Panc1 (cell line): ENCODE data around the gene SF3A1.

Experiments
- POLR2AphosphoS5 ChIP-seq: IDR thresholded peaks from 2 replicates; pipeline ENCODE4 v1.6.1; 2012; ENCODE audit warnings: mild to moderate bottlenecking, low read depth, low read length, moderate library complexity
- TF ChIP-seq, protein P1 (sequence below): fragments of 450-650 bp; IDR thresholded peaks from 2 replicates; pipeline ENCODE4 v1.5.1; 2017; ENCODE audit warnings: mild to moderate bottlenecking
- TF ChIP-seq, protein P2 (sequence below), 2 experiments: IDR thresholded peaks; 2 replicates each; pipeline ENCODE4 v1.6.1; 2011 to 2012; ENCODE audit warnings: low read depth in 2 of 2, control low read depth in 1 of 2, low read length in 1 of 2, mild to moderate bottlenecking in 1 of 2, moderate library complexity in 1 of 2; ENCODE audit not compliant: insufficient read depth in 1 of 2

DNA sequence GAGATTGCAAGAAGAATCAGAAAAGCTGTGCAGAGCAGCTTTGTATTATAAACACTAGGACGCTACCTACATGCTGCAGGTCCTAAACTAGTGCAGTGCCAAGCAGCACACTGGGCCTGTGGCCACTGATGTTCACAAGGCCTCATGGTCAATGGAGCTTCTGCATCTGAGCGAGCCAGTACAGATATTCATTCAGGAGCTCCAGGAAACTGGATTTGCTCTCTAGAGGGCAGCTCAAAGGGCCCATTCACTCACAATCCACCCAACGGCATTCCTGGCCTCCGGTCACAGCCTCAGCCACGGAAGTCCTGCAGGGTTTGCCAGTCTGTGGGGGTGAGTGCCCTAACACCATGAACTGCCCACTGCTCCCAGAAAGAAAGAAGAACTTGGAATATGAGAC, 24.1 kb downstream of the SF3A1 start:
- TF ChIP-seq POLR2AphosphoS5: no peak
- TF ChIP-seq, protein P1, sequence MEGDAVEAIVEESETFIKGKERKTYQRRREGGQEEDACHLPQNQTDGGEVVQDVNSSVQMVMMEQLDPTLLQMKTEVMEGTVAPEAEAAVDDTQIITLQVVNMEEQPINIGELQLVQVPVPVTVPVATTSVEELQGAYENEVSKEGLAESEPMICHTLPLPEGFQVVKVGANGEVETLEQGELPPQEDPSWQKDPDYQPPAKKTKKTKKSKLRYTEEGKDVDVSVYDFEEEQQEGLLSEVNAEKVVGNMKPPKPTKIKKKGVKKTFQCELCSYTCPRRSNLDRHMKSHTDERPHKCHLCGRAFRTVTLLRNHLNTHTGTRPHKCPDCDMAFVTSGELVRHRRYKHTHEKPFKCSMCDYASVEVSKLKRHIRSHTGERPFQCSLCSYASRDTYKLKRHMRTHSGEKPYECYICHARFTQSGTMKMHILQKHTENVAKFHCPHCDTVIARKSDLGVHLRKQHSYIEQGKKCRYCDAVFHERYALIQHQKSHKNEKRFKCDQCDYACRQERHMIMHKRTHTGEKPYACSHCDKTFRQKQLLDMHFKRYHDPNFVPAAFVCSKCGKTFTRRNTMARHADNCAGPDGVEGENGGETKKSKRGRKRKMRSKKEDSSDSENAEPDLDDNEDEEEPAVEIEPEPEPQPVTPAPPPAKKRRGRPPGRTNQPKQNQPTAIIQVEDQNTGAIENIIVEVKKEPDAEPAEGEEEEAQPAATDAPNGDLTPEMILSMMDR: no peak
- TF ChIP-seq, protein P2, sequence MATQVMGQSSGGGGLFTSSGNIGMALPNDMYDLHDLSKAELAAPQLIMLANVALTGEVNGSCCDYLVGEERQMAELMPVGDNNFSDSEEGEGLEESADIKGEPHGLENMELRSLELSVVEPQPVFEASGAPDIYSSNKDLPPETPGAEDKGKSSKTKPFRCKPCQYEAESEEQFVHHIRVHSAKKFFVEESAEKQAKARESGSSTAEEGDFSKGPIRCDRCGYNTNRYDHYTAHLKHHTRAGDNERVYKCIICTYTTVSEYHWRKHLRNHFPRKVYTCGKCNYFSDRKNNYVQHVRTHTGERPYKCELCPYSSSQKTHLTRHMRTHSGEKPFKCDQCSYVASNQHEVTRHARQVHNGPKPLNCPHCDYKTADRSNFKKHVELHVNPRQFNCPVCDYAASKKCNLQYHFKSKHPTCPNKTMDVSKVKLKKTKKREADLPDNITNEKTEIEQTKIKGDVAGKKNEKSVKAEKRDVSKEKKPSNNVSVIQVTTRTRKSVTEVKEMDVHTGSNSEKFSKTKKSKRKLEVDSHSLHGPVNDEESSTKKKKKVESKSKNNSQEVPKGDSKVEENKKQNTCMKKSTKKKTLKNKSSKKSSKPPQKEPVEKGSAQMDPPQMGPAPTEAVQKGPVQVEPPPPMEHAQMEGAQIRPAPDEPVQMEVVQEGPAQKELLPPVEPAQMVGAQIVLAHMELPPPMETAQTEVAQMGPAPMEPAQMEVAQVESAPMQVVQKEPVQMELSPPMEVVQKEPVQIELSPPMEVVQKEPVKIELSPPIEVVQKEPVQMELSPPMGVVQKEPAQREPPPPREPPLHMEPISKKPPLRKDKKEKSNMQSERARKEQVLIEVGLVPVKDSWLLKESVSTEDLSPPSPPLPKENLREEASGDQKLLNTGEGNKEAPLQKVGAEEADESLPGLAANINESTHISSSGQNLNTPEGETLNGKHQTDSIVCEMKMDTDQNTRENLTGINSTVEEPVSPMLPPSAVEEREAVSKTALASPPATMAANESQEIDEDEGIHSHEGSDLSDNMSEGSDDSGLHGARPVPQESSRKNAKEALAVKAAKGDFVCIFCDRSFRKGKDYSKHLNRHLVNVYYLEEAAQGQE (IDR thresholded peaks at IDR 0.05; ENCODE audit: insufficient read depth in 1 of 2, low read depth in 2 of 2, low read length in 1 of 2): no peak
